ENCODE results near the gene IGFBP2. TPM values are rescaled to one million over a fixed set of nuclear protein-coding genes. Genes with fewer than 3 reads are reported as not detected.

IGFBP2 gene
- total and polyA plus RNA-seq, 2 of the 8 experiments (the other 6 are each of a cell fraction or from before 2014, with no cell fraction given): 326 to 782 TPM

GRCh38 chr2:216615298-216616082, 17.7 kb upstream of the IGFBP2 start:
- Histone ChIP-seq H3K9ac (replicated peaks in 1 of 4; ENCODE audit: extremely low read depth in 1 of 4, low read depth in 3 of 4, low read length in 3 of 4) (no peak overlapping the region), H2BK20ac (ENCODE audit: low read length) (no peak overlapping the region; the same call in 1 of the 2 replicates), H3K4me2 (ENCODE audit: insufficient read depth in 1 of 2, low read depth in 2 of 2, low read length in 2 of 2) (no peak overlapping the region), H2BK12ac (ENCODE audit: low read depth, low read length) (peak overlapping the region; percentile 56; the same call in 1 of the 2 replicates), H3K23ac (ENCODE audit: insufficient read length) (no peak overlapping the region), H4K8ac (ENCODE audit: extremely low read depth, insufficient read depth, low read length) (peak overlapping the region; percentile 23; the same call in 1 of the 2 replicates), H3K18ac (ENCODE audit: extremely low read depth, low read length) (no peak overlapping the region), H3K56ac (replicated peaks; ENCODE audit: insufficient read length, low read depth, low read length) (no peak overlapping the region), H3K27me3 (replicated peaks in 1 of 4; ENCODE audit: control insufficient read depth in 3 of 4, extremely low read depth in 1 of 4, insufficient read depth in 3 of 4, low read length in 3 of 4) (no peaks in the 10 kb centered on the region), H3K27ac (ENCODE audit: low read depth, low read length) (no peak overlapping the region), H3K14ac (ENCODE audit: insufficient read length) (no peak overlapping the region), H4K20me1 (replicated peaks in 1 of 2; ENCODE audit: control insufficient read depth in 1 of 2, insufficient read depth in 2 of 2, low read length in 2 of 2) (no peaks in the 10 kb centered on the region), H2AK5ac (ENCODE audit: low read depth, low read length) (no peak overlapping the region), H3K79me1 (ENCODE audit: low read depth, low read length) (no peaks in the 10 kb centered on the region), H3K79me2 (ENCODE audit: control insufficient read depth in 1 of 2, insufficient read depth in 2 of 2, low read length in 2 of 2) (no peaks in the 10 kb centered on the region), H2BK5ac (ENCODE audit: low read depth, low read length) (no peak overlapping the region), H3K23me2 (ENCODE audit: low read depth, low read length) (no peaks in the 10 kb centered on the region; the same call in 1 of the 2 replicates), H4K5ac (ENCODE audit: insufficient read length, low read depth, low read length) (no peak overlapping the region), H2BK120ac (replicated peaks; ENCODE audit: low read depth, low read length) (no peak overlapping the region), H2AFZ (ENCODE audit: low read length) (no peak overlapping the region), H2BK15ac (ENCODE audit: low read length) (no peak overlapping the region), H3K4me1 (replicated peaks in 1 of 4; ENCODE audit: control insufficient read depth in 3 of 4, insufficient read depth in 4 of 4, low read length in 3 of 4) (peaks cover 10 to 15% (median 13%) of the 10 kb centered on the region in 4 experiments), H3K4me3 (ENCODE audit: extremely low read depth in 1 of 4, insufficient read depth in 2 of 4, low read depth in 3 of 4, low read length in 4 of 4) (no peak overlapping the region), H3K36me3 (ENCODE audit: control insufficient read depth in 2 of 4, insufficient read depth in 4 of 4, low read length in 3 of 4) (no peaks in the 10 kb centered on the region), H4K91ac (replicated peaks; ENCODE audit: insufficient read length, low read length) (no peak overlapping the region), H3K4ac (replicated peaks; ENCODE audit: insufficient read length, low read depth, low read length) (no peak overlapping the region), H3K9me3 (ENCODE audit: insufficient read depth in 2 of 2, low read depth in 1 of 2, low read length in 1 of 2) (no peaks in the 10 kb centered on the region)
- FAIRE-seq (no peak), DNase-seq (ENCODE audit: low read depth in 1 of 2, low spot score in 2 of 2) (no peak)
- POLR2A ChIA-PET (ENCODE audit: partially characterized antibody): interaction anchor here (0.7 to 1.6 kb wide), 3 partner anchors 11 to 17 kb away, joined by 3 to 5 read pairs (median 3); partner anchors contain the start of gene IGFBP2
- 88% methylated on average over 7 of the region's 7 CpGs; no CpG with 5 or more reads in 1 of the 2 experiments for WGBS, 2 experiments (ENCODE audit: extremely low coverage in 1 of 2, insufficient coverage in 1 of 2, insufficient read length in 1 of 2, insufficient replicate concordance in 2 of 2, low coverage in 1 of 2, low lambda C conversion rate in 2 of 2, missing lambda C conversion rate in 1 of 2)
- CTCF ChIA-PET (ENCODE audit: partially characterized antibody): interaction anchor here (0.8 to 1.7 kb wide), 3 partner anchors 11 to 95 kb away, joined by 3 to 5 read pairs (median 4); no protein-coding TSS in a partner anchor
- TF ChIP-seq JUND (IDR thresholded peaks at IDR 0.05; ENCODE audit: low read length): no peak
- TF ChIP-seq EP300 (IDR thresholded peaks at IDR 0.05; ENCODE audit: borderline replicate concordance in 1 of 2, low read depth in 2 of 2, low read length in 2 of 2): no peak
- no peak for TF ChIP-seq SP2 (IDR thresholded peaks at IDR 0.05; ENCODE audit: low read length)
- TF ChIP-seq POLR2AphosphoS5 (IDR thresholded peaks at IDR 0.05; ENCODE audit: low read depth, low read length): no peak
- no peak for TF ChIP-seq KDM5A (IDR thresholded peaks at IDR 0.05; ENCODE audit: low read length)
- no peak for TF ChIP-seq PHF8 (conservative IDR thresholded peaks at IDR 0.05; ENCODE audit: low read depth, low read length)
- no peak for TF ChIP-seq SIX5 (IDR thresholded peaks at IDR 0.05; ENCODE audit: low read depth, low read length)
- TF ChIP-seq TEAD4 (IDR thresholded peaks at IDR 0.05; ENCODE audit: low read depth, low read length): no peak
- TF ChIP-seq BACH1 (IDR thresholded peaks at IDR 0.05; ENCODE audit: low read length): no peak
- no peak for TF ChIP-seq YY1 (IDR thresholded peaks at IDR 0.05; ENCODE audit: low read depth, low read length)
- no peak for TF ChIP-seq MAX (IDR thresholded peaks at IDR 0.05)
- no peak for TF ChIP-seq ATF3 (IDR thresholded peaks at IDR 0.05; ENCODE audit: insufficient read depth, low read depth, low read length)

All from H1 (cell line).